ENCODE results near the gene TMEM125.

DNA sequence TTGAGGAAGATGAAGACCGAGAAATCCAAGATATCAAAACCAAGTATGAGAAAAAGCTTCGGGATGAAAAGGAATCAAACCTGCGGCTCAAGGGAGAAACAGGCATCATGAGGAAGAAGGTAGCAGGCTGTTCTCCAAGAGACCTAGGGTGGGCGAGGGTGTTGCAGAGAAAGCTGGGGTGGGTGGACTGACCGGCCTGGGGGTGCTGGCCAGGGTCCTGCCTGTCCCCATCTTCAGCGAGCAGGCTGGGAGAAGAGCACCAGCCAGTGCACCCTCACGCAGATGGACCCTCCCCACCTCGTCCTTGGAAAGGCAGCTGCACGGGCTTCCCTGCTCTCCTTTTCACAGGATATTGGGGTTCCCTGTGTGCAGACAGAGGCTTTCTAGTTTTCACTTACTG, 46.9 kb upstream of the TMEM125 start:
- TF ChIP-seq SMC3 (IDR thresholded peaks at IDR 0.05; ENCODE audit: low read depth, low read length) (no peak), GABPA (IDR thresholded peaks at IDR 0.05; ENCODE audit: low read depth) (no peak), RAD21 (IDR thresholded peaks at IDR 0.05; ENCODE audit: low read length) (no peak), TAF1 (IDR thresholded peaks at IDR 0.05; ENCODE audit: borderline replicate concordance, low read depth, low read length) (no peak), GATA2 (CRISPR knock-in tag; IDR thresholded peaks at IDR 0.05) (no peak), EP300 (IDR thresholded peaks at IDR 0.05; ENCODE audit: borderline replicate concordance in 1 of 2, low read depth in 1 of 2, low read length in 1 of 2) (no peak)
- TF ChIP-seq, protein P1, sequence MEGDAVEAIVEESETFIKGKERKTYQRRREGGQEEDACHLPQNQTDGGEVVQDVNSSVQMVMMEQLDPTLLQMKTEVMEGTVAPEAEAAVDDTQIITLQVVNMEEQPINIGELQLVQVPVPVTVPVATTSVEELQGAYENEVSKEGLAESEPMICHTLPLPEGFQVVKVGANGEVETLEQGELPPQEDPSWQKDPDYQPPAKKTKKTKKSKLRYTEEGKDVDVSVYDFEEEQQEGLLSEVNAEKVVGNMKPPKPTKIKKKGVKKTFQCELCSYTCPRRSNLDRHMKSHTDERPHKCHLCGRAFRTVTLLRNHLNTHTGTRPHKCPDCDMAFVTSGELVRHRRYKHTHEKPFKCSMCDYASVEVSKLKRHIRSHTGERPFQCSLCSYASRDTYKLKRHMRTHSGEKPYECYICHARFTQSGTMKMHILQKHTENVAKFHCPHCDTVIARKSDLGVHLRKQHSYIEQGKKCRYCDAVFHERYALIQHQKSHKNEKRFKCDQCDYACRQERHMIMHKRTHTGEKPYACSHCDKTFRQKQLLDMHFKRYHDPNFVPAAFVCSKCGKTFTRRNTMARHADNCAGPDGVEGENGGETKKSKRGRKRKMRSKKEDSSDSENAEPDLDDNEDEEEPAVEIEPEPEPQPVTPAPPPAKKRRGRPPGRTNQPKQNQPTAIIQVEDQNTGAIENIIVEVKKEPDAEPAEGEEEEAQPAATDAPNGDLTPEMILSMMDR (IDR thresholded peaks at IDR 0.05): no peak
- TF ChIP-seq, protein P2, sequence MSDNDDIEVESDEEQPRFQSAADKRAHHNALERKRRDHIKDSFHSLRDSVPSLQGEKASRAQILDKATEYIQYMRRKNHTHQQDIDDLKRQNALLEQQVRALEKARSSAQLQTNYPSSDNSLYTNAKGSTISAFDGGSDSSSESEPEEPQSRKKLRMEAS (IDR thresholded peaks at IDR 0.05; ENCODE audit: low read depth): no peak

All from SK-N-SH (cell line).